Measurements from ENCODE around the gene INHA. TPM values are rescaled to one million over a fixed set of nuclear protein-coding genes. Genes with fewer than 3 reads are reported as not detected.

INHA gene
- total RNA-seq, 4 donors from 2014 or later, result 0.58 to 1.4 (median 0.84) TPM; not detected in 1

DNA sequence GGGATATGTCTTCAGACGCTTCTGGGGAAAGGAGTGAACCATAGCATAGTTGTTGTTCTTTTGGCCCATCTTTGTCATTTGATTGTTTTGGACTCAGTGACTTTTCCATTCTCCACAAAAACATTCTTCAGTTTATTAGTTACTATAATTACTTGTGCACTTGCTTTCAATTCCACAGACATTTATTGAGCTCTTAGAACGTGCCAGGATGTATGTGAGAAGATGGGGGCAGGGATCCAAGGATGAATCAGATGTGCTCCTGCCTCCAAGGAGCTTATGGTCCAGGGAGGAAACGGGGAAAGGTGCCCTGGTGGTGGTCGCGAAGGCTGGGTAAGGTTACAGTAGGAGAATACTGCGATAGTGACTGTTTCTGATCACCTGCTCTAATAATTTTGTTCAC lies 48.4 kb downstream of the INHA start:
- TF ChIP-seq, protein P1, sequence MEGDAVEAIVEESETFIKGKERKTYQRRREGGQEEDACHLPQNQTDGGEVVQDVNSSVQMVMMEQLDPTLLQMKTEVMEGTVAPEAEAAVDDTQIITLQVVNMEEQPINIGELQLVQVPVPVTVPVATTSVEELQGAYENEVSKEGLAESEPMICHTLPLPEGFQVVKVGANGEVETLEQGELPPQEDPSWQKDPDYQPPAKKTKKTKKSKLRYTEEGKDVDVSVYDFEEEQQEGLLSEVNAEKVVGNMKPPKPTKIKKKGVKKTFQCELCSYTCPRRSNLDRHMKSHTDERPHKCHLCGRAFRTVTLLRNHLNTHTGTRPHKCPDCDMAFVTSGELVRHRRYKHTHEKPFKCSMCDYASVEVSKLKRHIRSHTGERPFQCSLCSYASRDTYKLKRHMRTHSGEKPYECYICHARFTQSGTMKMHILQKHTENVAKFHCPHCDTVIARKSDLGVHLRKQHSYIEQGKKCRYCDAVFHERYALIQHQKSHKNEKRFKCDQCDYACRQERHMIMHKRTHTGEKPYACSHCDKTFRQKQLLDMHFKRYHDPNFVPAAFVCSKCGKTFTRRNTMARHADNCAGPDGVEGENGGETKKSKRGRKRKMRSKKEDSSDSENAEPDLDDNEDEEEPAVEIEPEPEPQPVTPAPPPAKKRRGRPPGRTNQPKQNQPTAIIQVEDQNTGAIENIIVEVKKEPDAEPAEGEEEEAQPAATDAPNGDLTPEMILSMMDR (IDR thresholded peaks at IDR 0.05), result no peak
- no peak for TF ChIP-seq POLR2A (IDR thresholded peaks at IDR 0.05)
- intact Hi-C loops (cut with DNase I; ENCODE audit: low total_unique reads), result no loop called here
- DNase-seq (ENCODE audit: low spot score in 2 of 2), result no peak
- 71 to 79% methylated on average over 6 of the region's 6 CpGs for WGBS, 2 donors
- no peak overlapping the region for H3K4me3 ChIP-seq (ENCODE audit: low read depth, poor library complexity, severe bottlenecking)

GRCh38 chr2:219621935-219622334 lies 49.8 kb downstream of the INHA start:
- DNase-seq (ENCODE audit: low spot score in 2 of 2), result no peak
- 65 to 79% methylated on average over 4 of the region's 4 CpGs for WGBS, 2 donors
- intact Hi-C loops (cut with DNase I; ENCODE audit: low total_unique reads), result no loop called here
- no peak overlapping the region for H3K4me3 ChIP-seq (ENCODE audit: low read depth, poor library complexity, severe bottlenecking)
- TF ChIP-seq, protein P1 (IDR thresholded peaks at IDR 0.05), result no peak
- TF ChIP-seq POLR2A (IDR thresholded peaks at IDR 0.05), result no peak

DNA sequence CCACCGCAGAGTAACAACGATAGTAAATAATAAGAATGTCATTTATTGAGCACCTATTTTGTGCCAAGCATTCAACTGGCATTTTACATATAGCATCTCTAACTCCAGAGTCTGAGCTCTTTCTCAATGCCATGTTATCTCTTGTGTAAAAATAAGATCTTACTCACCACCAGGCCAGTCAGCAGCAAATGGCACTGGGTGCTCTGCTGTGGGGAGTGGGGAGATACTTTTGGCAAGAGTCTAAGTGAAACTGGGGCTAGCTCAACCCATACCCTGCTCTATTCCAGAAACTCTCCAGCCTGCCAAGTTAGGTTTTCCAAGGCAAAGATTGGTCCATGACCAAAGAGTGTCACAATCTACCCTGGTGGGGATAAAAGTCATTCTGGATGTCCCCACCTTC lies 50.4 kb downstream of the INHA start:
- no peak for DNase-seq (ENCODE audit: low spot score in 2 of 2)
- intact Hi-C loops (cut with DNase I; ENCODE audit: low total_unique reads), result no loop called here
- 87 to 94% methylated on average over 2 of the region's 2 CpGs for WGBS, 2 donors
- TF ChIP-seq, protein P1 (IDR thresholded peaks at IDR 0.05), result no peak
- no peak for TF ChIP-seq POLR2A (IDR thresholded peaks at IDR 0.05)
- no peak overlapping the region for H3K4me3 ChIP-seq (ENCODE audit: low read depth, poor library complexity, severe bottlenecking)

GRCh38 chr2:219624565-219624964 lies 52.5 kb downstream of the INHA start:
- H3K4me3 ChIP-seq (ENCODE audit: low read depth, poor library complexity, severe bottlenecking), result no peak overlapping the region
- DNase-seq (ENCODE audit: low spot score in 2 of 2), result no peak
- intact Hi-C loops (cut with DNase I; ENCODE audit: low total_unique reads), result no loop called here
- no peak for TF ChIP-seq POLR2A (IDR thresholded peaks at IDR 0.05)
- TF ChIP-seq, protein P1 (IDR thresholded peaks at IDR 0.05), result no peak
- 73 to 82% methylated on average over 6 of the region's 6 CpGs for WGBS, 2 donors

DNA sequence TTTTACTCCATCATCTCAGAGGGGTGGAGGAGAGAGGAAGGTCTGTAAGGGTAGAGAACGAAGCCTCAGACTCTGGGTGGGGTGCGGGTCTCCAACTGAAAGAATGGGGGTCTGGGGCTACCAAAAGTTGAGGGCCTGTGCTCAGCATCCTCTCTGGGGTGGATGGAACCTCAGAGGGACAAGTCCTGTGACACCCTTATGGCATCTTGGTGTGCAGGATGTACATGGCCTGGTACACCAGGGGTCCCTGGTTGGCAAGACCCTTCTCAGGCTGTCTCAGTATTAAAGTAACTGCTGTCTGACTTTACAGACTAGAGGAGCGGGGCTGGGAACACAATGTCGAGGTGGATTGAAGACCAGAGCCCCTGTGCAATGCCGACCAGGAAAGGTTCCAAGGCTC lies 53.1 kb downstream of the INHA start:
- TF ChIP-seq, protein P1 (IDR thresholded peaks at IDR 0.05), result no peak
- H3K4me3 ChIP-seq (ENCODE audit: low read depth, poor library complexity, severe bottlenecking), result no peak overlapping the region
- no peak for DNase-seq (ENCODE audit: low spot score in 2 of 2)
- WGBS, 2 donors, result 97 to 98% methylated on average over 5 of the region's 5 CpGs
- intact Hi-C loops (cut with DNase I; ENCODE audit: low total_unique reads), result no loop called here

Small RNA genes within 50 kb of the gene (microRNA-seq; reads per million reads assigned to microRNA genes)
- gene MIR3132 (ENCODE audit: borderline number of aligned reads in 1 of 2, borderline replicate concordance in 2 of 2), result 0 reads per million in 2 donors

Other genes with a start within 250 kb of the INHA start
- not detected for gene RESP18, start 239.6 kb upstream of the INHA start, total RNA-seq
- 10 to 100 TPM; 52.7 to 64.0 (median 57.6) TPM for gene DNPEP, start 184.4 kb upstream of the INHA start, total RNA-seq
- 100 to 1,000 TPM in 1 of 4 donors, 10 to 100 TPM in 3; 19.4 to 163 (median 37.8) TPM for gene DES, start 153.9 kb upstream of the INHA start, total RNA-seq
- gene SPEG, start 137.5 kb upstream of the INHA start, total RNA-seq, result 10 to 100 TPM in 1 of 4 donors, 1 to 10 TPM in 3; 3.3 to 11.4 (median 5.3) TPM
- gene GMPPA, start 73.4 kb upstream of the INHA start, total RNA-seq, result 10 to 100 TPM in 3 of 4 donors, 1 to 10 TPM in 1; 5.4 to 29.9 (median 19.8) TPM
- under 1 TPM in 1 of 4 donors, not detected in 3; 0.26 TPM for gene ASIC4, start 57.8 kb upstream of the INHA start, total RNA-seq
- gene CHPF, start 28.5 kb upstream of the INHA start, total RNA-seq, result 10 to 100 TPM; 37.8 to 73.1 (median 58.4) TPM
- gene TMEM198, start 28.3 kb upstream of the INHA start, total RNA-seq, result 1 to 10 TPM in 2 of 4 donors, under 1 TPM in 2; 0.17 to 2.1 (median 1.0) TPM
- gene OBSL1, start 771 bp upstream of the INHA start, total RNA-seq, result 10 to 100 TPM; 34.2 to 52.7 (median 42.7) TPM
- 10 to 100 TPM; 13.3 to 37.8 (median 18.9) TPM for gene STK11IP, start 25.5 kb downstream of the INHA start, total RNA-seq
- gene SLC4A3, start 55.3 kb downstream of the INHA start, total RNA-seq, result 1 to 10 TPM in 2 of 4 donors, under 1 TPM in 2; 0.34 to 2.1 (median 0.90) TPM

All from lower leg skin (tissue), 4 donors.